NT2/D1 (cell line): Measurements from ENCODE around the gene TEX22.

ENCODE experiments used
- SUZ12 ChIP-seq: IDR thresholded peaks from 2 replicates; pipeline ENCODE4 v1.6.1; 2011; ENCODE audit not compliant: insufficient read length, insufficient read depth; ENCODE audit errors: extremely low read depth
- YY1 ChIP-seq: IDR thresholded peaks from 2 replicates; pipeline ENCODE4 v1.6.1; 2011; ENCODE audit not compliant: insufficient read length, insufficient read depth
- ZNF274 ChIP-seq: IDR thresholded peaks from 2 replicates; pipeline ENCODE4 v1.6.1; 2011; ENCODE audit warnings: mild to moderate bottlenecking, low read depth, low read length

DNA sequence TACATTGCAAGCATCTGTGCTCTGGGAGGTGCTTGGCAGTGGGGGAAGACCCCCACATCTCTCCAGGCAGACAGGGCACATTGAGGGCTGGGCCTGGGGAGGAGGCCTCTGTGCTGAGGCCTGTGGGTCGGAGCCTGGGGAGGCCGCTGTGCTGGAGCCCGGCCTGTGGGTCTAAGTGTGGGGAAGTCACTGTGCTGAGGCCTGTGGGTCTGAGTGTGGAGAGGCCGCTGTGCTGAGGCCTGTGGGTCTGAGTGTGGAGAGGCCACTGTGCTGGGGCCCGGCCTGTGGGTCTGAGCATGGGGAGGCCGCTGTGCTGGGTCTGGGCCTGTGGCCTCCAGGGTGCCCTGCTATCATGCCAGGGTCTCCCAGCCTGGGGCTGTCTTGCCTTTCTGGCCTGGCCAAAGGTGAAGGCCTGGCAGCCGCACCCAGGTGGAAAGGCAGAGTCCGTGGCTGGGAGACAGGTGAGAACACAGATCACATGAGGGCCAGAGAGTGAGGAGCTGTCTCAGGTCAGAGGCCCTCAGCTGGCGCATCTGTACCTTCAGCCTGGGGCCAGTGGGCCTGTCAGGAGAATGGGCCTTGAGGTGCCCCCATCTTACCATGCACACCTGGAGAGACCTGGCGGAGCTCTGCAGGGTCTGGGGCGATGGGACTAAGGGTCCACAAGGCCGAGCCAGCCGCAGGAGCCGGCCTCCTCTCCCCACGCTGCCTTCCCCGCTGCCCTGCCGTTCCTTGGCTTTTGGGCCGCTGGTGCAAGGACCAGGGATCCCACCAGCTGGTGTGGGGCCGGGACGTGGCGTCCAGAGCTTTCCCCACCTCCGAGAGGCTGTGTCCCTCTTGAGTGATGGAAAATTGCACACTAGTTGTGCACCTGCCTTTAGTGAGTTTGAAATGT is 57.7 kb downstream of the TEX22 start:
- TF ChIP-seq ZNF274 (no peak), SUZ12 (no peak), YY1 (no peak)
